ENCODE data around the gene CLDN15. TPM values are rescaled to one million over a fixed set of nuclear protein-coding genes. Genes with fewer than 3 reads are reported as not detected.
"Not testable (repeated sequence)": the region's sequence is repeated elsewhere in the genome, so short reads cannot be mapped to it uniquely, and the experiment has no call there.

CLDN15 gene
- total RNA-seq, 3 donors from 2014 or later = 14.6 to 23.7 (median 15.9) TPM

- Histone ChIP-seq H3K4me3 (no peak overlapping the region), H3K9me3 (no peaks in the 10 kb centered on the region), H3K36me3 (ENCODE audit: low read depth) (no peaks in the 10 kb centered on the region), H3K4me1 (ENCODE audit: low read depth) (no peaks in the 10 kb centered on the region)
- no peak for TF ChIP-seq CTCF (IDR thresholded peaks at IDR 0.05)
- intact Hi-C loops (cut with DNase I, micrococcal nuclease) = no loop called here
- DNase-seq = no peak
- ATAC-seq = no peak
Measured at GRCh38 chr7:101277155-101277554, 39.6 kb upstream of the CLDN15 start.

- DNase-seq = no peak
- H3K4me1 ChIP-seq (ENCODE audit: low read depth) = no peaks in the 10 kb centered on the region
- H3K4me3 ChIP-seq = no peak overlapping the region
- intact Hi-C loops (cut with DNase I, micrococcal nuclease) = no loop called here
- TF ChIP-seq CTCF (IDR thresholded peaks at IDR 0.05) = no peak
- no peak for ATAC-seq
- no peaks in the 10 kb centered on the region for H3K9me3 ChIP-seq
- H3K36me3 ChIP-seq (ENCODE audit: low read depth) = no peaks in the 10 kb centered on the region
Measured at GRCh38 chr7:101273206-101273605, 35.6 kb upstream of the CLDN15 start.

- Histone ChIP-seq H3K4me1 (ENCODE audit: low read depth) (no peaks in the 10 kb centered on the region), H3K36me3 (ENCODE audit: low read depth) (no peaks in the 10 kb centered on the region), H3K9me3 (no peaks in the 10 kb centered on the region), H3K4me3 (no peak overlapping the region)
- DNase-seq (no peak), ATAC-seq (no peak)
- no peak for TF ChIP-seq CTCF (IDR thresholded peaks at IDR 0.05)
- intact Hi-C loops (cut with DNase I, micrococcal nuclease) = no loop called here
Measured at GRCh38 chr7:101271021-101271420, 33.4 kb upstream of the CLDN15 start.

GRCh38 chr7:101269664-101270063 lies 32.1 kb upstream of the CLDN15 start:
- no peak for TF ChIP-seq CTCF (IDR thresholded peaks at IDR 0.05)
- no peaks in the 10 kb centered on the region for H3K4me1 ChIP-seq (ENCODE audit: low read depth)
- no peak for ATAC-seq
- no peaks in the 10 kb centered on the region for H3K9me3 ChIP-seq
- intact Hi-C loops (cut with DNase I, micrococcal nuclease) = no loop called here
- H3K36me3 ChIP-seq (ENCODE audit: low read depth) = no peaks in the 10 kb centered on the region
- no peak overlapping the region for H3K4me3 ChIP-seq
- no peak for DNase-seq

GRCh38 chr7:101265622-101266516 lies 28.3 kb upstream of the CLDN15 start:
- no peaks in the 10 kb centered on the region for H3K9me3 ChIP-seq
- H3K4me3 ChIP-seq = no peak overlapping the region
- no peak for TF ChIP-seq CTCF (IDR thresholded peaks at IDR 0.05)
- no peaks in the 10 kb centered on the region for H3K36me3 ChIP-seq (ENCODE audit: low read depth)
- no peaks in the 10 kb centered on the region for H3K4me1 ChIP-seq (ENCODE audit: low read depth)
- ATAC-seq (no peak), DNase-seq (peak in 1 of 3 donors; percentile 8)
- intact Hi-C loops (cut with DNase I, micrococcal nuclease) = no loop called here

- ATAC-seq; H3K4me3 ChIP-seq; intact Hi-C loops (cut with DNase I, micrococcal nuclease); H3K9me3 ChIP-seq; H3K36me3 ChIP-seq (ENCODE audit: low read depth); H3K4me1 ChIP-seq (ENCODE audit: low read depth): not testable (repeated sequence)
- peak in 1 of 3 donors; percentile 31 for DNase-seq
Measured at GRCh38 chr7:101264102-101264706, 26.6 kb upstream of the CLDN15 start.
